HG03521 (cell line): ENCODE results near the gene INAFM2.

Experiments
- ATAC-seq: cut with Tn5 transposase; IDR thresholded peaks from one replicate; pipeline ENCODE4 v1.9.1; 2021; ENCODE audit warnings: mild to moderate bottlenecking, moderate library complexity; ENCODE audit not compliant: unreplicated experiment

INAFM2 gene

GRCh38 chr15:40327457-40327856, 4.0 kb downstream of the INAFM2 start:
- no peak for ATAC-seq

GRCh38 chr15:40328176-40328575, 4.7 kb downstream of the INAFM2 start:
- no peak for ATAC-seq

GRCh38 chr15:40328751-40329150, 5.3 kb downstream of the INAFM2 start:
- ATAC-seq: no peak

- no peak for ATAC-seq
Observed at GRCh38 chr15:40329804-40330203, 6.3 kb downstream of the INAFM2 start.

- no peak for ATAC-seq
Observed at GRCh38 chr15:40330368-40330836, 6.9 kb downstream of the INAFM2 start.

- no peak for ATAC-seq
Observed at GRCh38 chr15:40331026-40331425, 7.5 kb downstream of the INAFM2 start.

GRCh38 chr15:40331637-40332036, 8.1 kb downstream of the INAFM2 start:
- ATAC-seq: no peak

GRCh38 chr15:40332113-40332781, 8.8 kb downstream of the INAFM2 start:
- no peak for ATAC-seq

- ATAC-seq: no peak
Observed at GRCh38 chr15:40333922-40334492, 10.5 kb downstream of the INAFM2 start.

- ATAC-seq: no peak
Observed at GRCh38 chr15:40334541-40334940, 11.0 kb downstream of the INAFM2 start.

GRCh38 chr15:40334941-40335795, 11.7 kb downstream of the INAFM2 start:
- no peak for ATAC-seq

- no peak for ATAC-seq
Observed at GRCh38 chr15:40335938-40336743, 12.6 kb downstream of the INAFM2 start.

- ATAC-seq: no peak
Observed at GRCh38 chr15:40336744-40337122, 13.2 kb downstream of the INAFM2 start.

- no peak for ATAC-seq
Observed at GRCh38 chr15:40337597-40337996, 14.1 kb downstream of the INAFM2 start.

- ATAC-seq: peak; percentile 42
Observed at GRCh38 chr15:40338041-40338657, 14.7 kb downstream of the INAFM2 start.

GRCh38 chr15:40338921-40339620, 15.6 kb downstream of the INAFM2 start:
- no peak for ATAC-seq

GRCh38 chr15:40339621-40339945, 16.1 kb downstream of the INAFM2 start:
- no peak for ATAC-seq

GRCh38 chr15:40340038-40340739, 16.7 kb downstream of the INAFM2 start:
- ATAC-seq: no peak

- no peak for ATAC-seq
Observed at GRCh38 chr15:40340740-40341400, 17.4 kb downstream of the INAFM2 start, which contains the start of gene CCDC9B. Gene CCDC9B (minus strand): TSS chr15:40340939. CDS start chr15:40340819, 120 bp downstream.
